Measurements from ENCODE around the gene VPS8.

The VPS8 gene

GRCh38 chr3:184802150-184802549 is 9.8 kb upstream of the VPS8 start:
- H3K9ac ChIP-seq (ENCODE audit: low read length) = no peak overlapping the region

GRCh38 chr3:184804801-184805200 is 7.2 kb upstream of the VPS8 start:
- no peaks in the 10 kb centered on the region for H3K36me3 ChIP-seq (ENCODE audit: control insufficient read depth, insufficient read depth, low read length)
- no peak overlapping the region for H3K4me3 ChIP-seq (ENCODE audit: low read depth, low read length)
- no peak overlapping the region for H3K27ac ChIP-seq (ENCODE audit: low read depth, low read length)

More at GRCh38 chr3:184802150-184802549, 9.8 kb upstream of the VPS8 start:
- no peak overlapping the region for H3K27ac ChIP-seq (ENCODE audit: low read depth, low read length)
- H3K9me3 ChIP-seq (ENCODE audit: control insufficient read depth, insufficient read depth, low read depth, low read length) = no peaks in the 10 kb centered on the region
- no peak overlapping the region for H3K4me3 ChIP-seq (ENCODE audit: low read depth, low read length)
- H3K4me1 ChIP-seq (ENCODE audit: control insufficient read depth, insufficient read depth, low read length) = no peaks in the 10 kb centered on the region; the same call in 1 of the 2 replicates
- H3K36me3 ChIP-seq (ENCODE audit: control insufficient read depth, insufficient read depth, low read length) = no peaks in the 10 kb centered on the region
- H3K27me3 ChIP-seq (ENCODE audit: control insufficient read depth, insufficient read depth, low read length) = no peaks in the 10 kb centered on the region

GRCh38 chr3:184805351-184806038 is 6.5 kb upstream of the VPS8 start:
- H3K27ac ChIP-seq (ENCODE audit: low read depth, low read length) = no peak overlapping the region

More at GRCh38 chr3:184804801-184805200, 7.2 kb upstream of the VPS8 start:
- Histone ChIP-seq H3K4me1 (ENCODE audit: control insufficient read depth, insufficient read depth, low read length) (0 out of 2 replicates have a peak, but pooled peaks cover 3% of the 10 kb centered on the region), H3K9ac (ENCODE audit: low read length) (no peak overlapping the region), H3K9me3 (ENCODE audit: control insufficient read depth, insufficient read depth, low read depth, low read length) (no peaks in the 10 kb centered on the region), H3K27me3 (ENCODE audit: control insufficient read depth, insufficient read depth, low read length) (no peaks in the 10 kb centered on the region)

GRCh38 chr3:184806567-184807271 is 5.2 kb upstream of the VPS8 start:
- Histone ChIP-seq H3K36me3 (ENCODE audit: control insufficient read depth, insufficient read depth, low read length) (no peaks in the 10 kb centered on the region), H3K4me3 (ENCODE audit: low read depth, low read length) (no peak overlapping the region), H3K4me1 (ENCODE audit: control insufficient read depth, insufficient read depth, low read length) (0 out of 2 replicates have a peak, but pooled peaks cover 7% of the 10 kb centered on the region), H3K27ac (ENCODE audit: low read depth, low read length) (no peak overlapping the region), H3K9me3 (ENCODE audit: control insufficient read depth, insufficient read depth, low read depth, low read length) (no peaks in the 10 kb centered on the region), H3K27me3 (ENCODE audit: control insufficient read depth, insufficient read depth, low read length) (no peaks in the 10 kb centered on the region), H3K9ac (ENCODE audit: low read length) (no peak overlapping the region)

More at GRCh38 chr3:184805351-184806038, 6.5 kb upstream of the VPS8 start:
- Histone ChIP-seq H3K4me3 (ENCODE audit: low read depth, low read length) (no peak overlapping the region), H3K9me3 (ENCODE audit: control insufficient read depth, insufficient read depth, low read depth, low read length) (no peaks in the 10 kb centered on the region), H3K36me3 (ENCODE audit: control insufficient read depth, insufficient read depth, low read length) (no peaks in the 10 kb centered on the region), H3K4me1 (ENCODE audit: control insufficient read depth, insufficient read depth, low read length) (0 out of 2 replicates have a peak, but pooled peaks cover 3% of the 10 kb centered on the region), H3K27me3 (ENCODE audit: control insufficient read depth, insufficient read depth, low read length) (no peaks in the 10 kb centered on the region), H3K9ac (ENCODE audit: low read length) (no peak overlapping the region)

GRCh38 chr3:184807549-184807948 is 4.4 kb upstream of the VPS8 start:
- H3K4me1 ChIP-seq (ENCODE audit: control insufficient read depth, insufficient read depth, low read length) = 0 out of 2 replicates have a peak, but pooled peaks cover 8% of the 10 kb centered on the region
- no peak overlapping the region for H3K27ac ChIP-seq (ENCODE audit: low read depth, low read length)
- no peaks in the 10 kb centered on the region for H3K36me3 ChIP-seq (ENCODE audit: control insufficient read depth, insufficient read depth, low read length)
- H3K9ac ChIP-seq (ENCODE audit: low read length) = no peak overlapping the region
- no peaks in the 10 kb centered on the region for H3K27me3 ChIP-seq (ENCODE audit: control insufficient read depth, insufficient read depth, low read length)
- no peak overlapping the region for H3K4me3 ChIP-seq (ENCODE audit: low read depth, low read length)
- no peaks in the 10 kb centered on the region for H3K9me3 ChIP-seq (ENCODE audit: control insufficient read depth, insufficient read depth, low read depth, low read length)

- Histone ChIP-seq H3K9ac (ENCODE audit: low read length) (no peak overlapping the region), H3K27me3 (ENCODE audit: control insufficient read depth, insufficient read depth, low read length) (no peaks in the 10 kb centered on the region), H3K9me3 (ENCODE audit: control insufficient read depth, insufficient read depth, low read depth, low read length) (no peaks in the 10 kb centered on the region), H3K27ac (ENCODE audit: low read depth, low read length) (no peak overlapping the region), H3K4me3 (ENCODE audit: low read depth, low read length) (no peak overlapping the region), H3K4me1 (ENCODE audit: control insufficient read depth, insufficient read depth, low read length) (0 out of 2 replicates have a peak, but pooled peaks cover 8% of the 10 kb centered on the region), H3K36me3 (ENCODE audit: control insufficient read depth, insufficient read depth, low read length) (no peaks in the 10 kb centered on the region)
These were observed 3.9 kb upstream of the VPS8 start for GRCh38 chr3:184808021-184808420.

- no peaks in the 10 kb centered on the region for H3K27me3 ChIP-seq (ENCODE audit: control insufficient read depth, insufficient read depth, low read length)
- no peaks in the 10 kb centered on the region for H3K36me3 ChIP-seq (ENCODE audit: control insufficient read depth, insufficient read depth, low read length)
- H3K27ac ChIP-seq (ENCODE audit: low read depth, low read length) = no peak overlapping the region
- 0 out of 2 replicates have a peak, but pooled peaks cover 8% of the 10 kb centered on the region for H3K4me1 ChIP-seq (ENCODE audit: control insufficient read depth, insufficient read depth, low read length)
- no peak overlapping the region for H3K4me3 ChIP-seq (ENCODE audit: low read depth, low read length)
- no peak overlapping the region for H3K9ac ChIP-seq (ENCODE audit: low read length)
- no peaks in the 10 kb centered on the region for H3K9me3 ChIP-seq (ENCODE audit: control insufficient read depth, insufficient read depth, low read depth, low read length)
These were observed 1.8 kb upstream of the VPS8 start for GRCh38 chr3:184810146-184810545.

- no peak overlapping the region for H3K9ac ChIP-seq (ENCODE audit: low read length)
- peaks cover 3% of the 10 kb centered on the region; the same call in 1 of the 2 replicates for H3K36me3 ChIP-seq (ENCODE audit: control insufficient read depth, insufficient read depth, low read length)
- H3K9me3 ChIP-seq (ENCODE audit: control insufficient read depth, insufficient read depth, low read depth, low read length) = no peaks in the 10 kb centered on the region
- H3K27me3 ChIP-seq (ENCODE audit: control insufficient read depth, insufficient read depth, low read length) = no peaks in the 10 kb centered on the region
- H3K4me3 ChIP-seq (ENCODE audit: low read depth, low read length) = no peak overlapping the region
- H3K27ac ChIP-seq (ENCODE audit: low read depth, low read length) = no peak overlapping the region
- 0 out of 2 replicates have a peak, but pooled peaks cover 8% of the 10 kb centered on the region for H3K4me1 ChIP-seq (ENCODE audit: control insufficient read depth, insufficient read depth, low read length)
These were observed 932 bp upstream of the VPS8 start for GRCh38 chr3:184811034-184811433.

- peak overlapping the region; percentile 86 for H3K4me3 ChIP-seq (ENCODE audit: low read depth, low read length)
- peaks cover 4% of the 10 kb centered on the region; the same call in 1 of the 2 replicates for H3K36me3 ChIP-seq (ENCODE audit: control insufficient read depth, insufficient read depth, low read length)
- no peak overlapping the region for H3K27ac ChIP-seq (ENCODE audit: low read depth, low read length)
- H3K27me3 ChIP-seq (ENCODE audit: control insufficient read depth, insufficient read depth, low read length) = no peaks in the 10 kb centered on the region
- no peak overlapping the region for H3K9ac ChIP-seq (ENCODE audit: low read length)
- H3K4me1 ChIP-seq (ENCODE audit: control insufficient read depth, insufficient read depth, low read length) = 0 out of 2 replicates have a peak, but pooled peaks cover 8% of the 10 kb centered on the region
- H3K9me3 ChIP-seq (ENCODE audit: control insufficient read depth, insufficient read depth, low read depth, low read length) = no peaks in the 10 kb centered on the region
These were observed 335 bp upstream of the VPS8 start for GRCh38 chr3:184811663-184811998.

GRCh38 chr3:184812662-184813042 is 686 bp downstream of the VPS8 start:
- no peaks in the 10 kb centered on the region for H3K9me3 ChIP-seq (ENCODE audit: control insufficient read depth, insufficient read depth, low read depth, low read length)
- peak overlapping the region; percentile 52 for H3K9ac ChIP-seq (ENCODE audit: low read length)
- H3K4me1 ChIP-seq (ENCODE audit: control insufficient read depth, insufficient read depth, low read length) = 0 out of 2 replicates have a peak, but pooled peaks cover 8% of the 10 kb centered on the region
- H3K36me3 ChIP-seq (ENCODE audit: control insufficient read depth, insufficient read depth, low read length) = peaks cover 4% of the 10 kb centered on the region; the same call in 1 of the 2 replicates
- H3K27ac ChIP-seq (ENCODE audit: low read depth, low read length) = no peak overlapping the region
- H3K4me3 ChIP-seq (ENCODE audit: low read depth, low read length) = peak overlapping the region; percentile 86
- no peaks in the 10 kb centered on the region for H3K27me3 ChIP-seq (ENCODE audit: control insufficient read depth, insufficient read depth, low read length)

- no peak overlapping the region for H3K27ac ChIP-seq (ENCODE audit: low read depth, low read length)
- H3K4me3 ChIP-seq (ENCODE audit: low read depth, low read length) = peak overlapping the region; percentile 86
- no peak overlapping the region for H3K9ac ChIP-seq (ENCODE audit: low read length)
These were observed 1.4 kb downstream of the VPS8 start for GRCh38 chr3:184813357-184813756.

More at GRCh38 chr3:184813357-184813756, 1.4 kb downstream of the VPS8 start:
- Histone ChIP-seq H3K27me3 (ENCODE audit: control insufficient read depth, insufficient read depth, low read length) (no peaks in the 10 kb centered on the region), H3K9me3 (ENCODE audit: control insufficient read depth, insufficient read depth, low read depth, low read length) (no peaks in the 10 kb centered on the region), H3K36me3 (ENCODE audit: control insufficient read depth, insufficient read depth, low read length) (peaks cover 4% of the 10 kb centered on the region; the same call in 1 of the 2 replicates), H3K4me1 (ENCODE audit: control insufficient read depth, insufficient read depth, low read length) (0 out of 2 replicates have a peak, but pooled peaks cover 5% of the 10 kb centered on the region)

Data from HUES6 (cell line).